HL-60 (cell line): Measurements from ENCODE around the gene MTCL3.

ENCODE experiments used
- DNase-seq, 2 experiments: peaks; one replicate each; pipeline ENCODE4 v3.0.0-alpha.2; 2010 to 2020; ENCODE audit warnings: low read depth in 1 of 2, low spot score in 1 of 2
- H3K27ac ChIP-seq: fragments of 250-450 bp; sonication (Bioruptor Pico); replicated peaks from 2 replicates; pipeline ENCODE4 v1.5.1; 2020; ENCODE audit warnings: mild to moderate bottlenecking, moderate library complexity
- H3K27me3 ChIP-seq: fragments of 250-450 bp; sonication (Bioruptor Pico); 2 replicates; pipeline ENCODE4 v1.5.1; 2021; ENCODE audit warnings: mild to moderate bottlenecking, moderate library complexity; ENCODE audit not compliant: insufficient read depth, poor library complexity, severe bottlenecking
- H3K4me3 ChIP-seq: replicated peaks from 2 replicates; pipeline ENCODE4 v1.5.1; 2011; ENCODE audit warnings: mild to moderate bottlenecking, control low read depth, low read length; ENCODE audit not compliant: insufficient read depth
- GABPA ChIP-seq: IDR thresholded peaks from 2 replicates; pipeline ENCODE4 v1.6.1; 2012; ENCODE audit warnings: low read depth
- POLR2AphosphoS5 ChIP-seq: IDR thresholded peaks from 2 replicates; pipeline ENCODE4 v1.6.1; 2012; ENCODE audit warnings: low read depth
- SPI1 ChIP-seq: IDR thresholded peaks from 2 replicates; pipeline ENCODE4 v1.6.1; 2012; ENCODE audit warnings: low read depth, mild to moderate bottlenecking, borderline replicate concordance
- TF ChIP-seq, protein P1 (sequence below): IDR thresholded peaks from one replicate; pipeline ENCODE4 v1.5.1; 2011; ENCODE audit warnings: low read length, control low read depth, inconsistent platforms; ENCODE audit not compliant: insufficient read depth
- TF ChIP-seq, protein P2 (sequence below): IDR thresholded peaks from 2 replicates; pipeline ENCODE4 v1.6.1; 2012; ENCODE audit warnings: low read depth; ENCODE audit not compliant: insufficient replicate concordance

MTCL3 gene

DNA sequence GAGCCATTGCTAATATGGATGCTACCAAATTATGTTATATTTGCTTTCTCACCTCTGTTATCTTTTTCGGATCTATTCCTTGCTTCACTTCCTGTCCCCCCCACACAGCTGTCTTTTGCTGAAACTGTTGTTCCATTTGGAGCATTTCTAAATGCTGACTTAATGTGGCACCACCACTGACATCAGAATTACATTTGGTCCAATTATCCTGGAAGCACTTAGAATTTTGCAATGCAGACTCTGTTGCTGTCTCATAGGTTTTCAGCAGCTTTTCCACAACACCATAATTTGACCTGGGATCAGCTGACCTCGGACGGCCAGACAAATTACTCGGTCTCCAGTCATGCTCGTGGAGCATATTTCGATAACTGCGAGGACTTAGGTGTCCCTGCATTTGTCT lies 72.8 kb downstream of the MTCL3 start:
- H3K4me3 ChIP-seq, result no peak overlapping the region
- H3K27me3 ChIP-seq, result no peaks in the 10 kb centered on the region
- no peak for DNase-seq
- TF ChIP-seq, protein P1, sequence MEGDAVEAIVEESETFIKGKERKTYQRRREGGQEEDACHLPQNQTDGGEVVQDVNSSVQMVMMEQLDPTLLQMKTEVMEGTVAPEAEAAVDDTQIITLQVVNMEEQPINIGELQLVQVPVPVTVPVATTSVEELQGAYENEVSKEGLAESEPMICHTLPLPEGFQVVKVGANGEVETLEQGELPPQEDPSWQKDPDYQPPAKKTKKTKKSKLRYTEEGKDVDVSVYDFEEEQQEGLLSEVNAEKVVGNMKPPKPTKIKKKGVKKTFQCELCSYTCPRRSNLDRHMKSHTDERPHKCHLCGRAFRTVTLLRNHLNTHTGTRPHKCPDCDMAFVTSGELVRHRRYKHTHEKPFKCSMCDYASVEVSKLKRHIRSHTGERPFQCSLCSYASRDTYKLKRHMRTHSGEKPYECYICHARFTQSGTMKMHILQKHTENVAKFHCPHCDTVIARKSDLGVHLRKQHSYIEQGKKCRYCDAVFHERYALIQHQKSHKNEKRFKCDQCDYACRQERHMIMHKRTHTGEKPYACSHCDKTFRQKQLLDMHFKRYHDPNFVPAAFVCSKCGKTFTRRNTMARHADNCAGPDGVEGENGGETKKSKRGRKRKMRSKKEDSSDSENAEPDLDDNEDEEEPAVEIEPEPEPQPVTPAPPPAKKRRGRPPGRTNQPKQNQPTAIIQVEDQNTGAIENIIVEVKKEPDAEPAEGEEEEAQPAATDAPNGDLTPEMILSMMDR, result no peak
- TF ChIP-seq, protein P2, sequence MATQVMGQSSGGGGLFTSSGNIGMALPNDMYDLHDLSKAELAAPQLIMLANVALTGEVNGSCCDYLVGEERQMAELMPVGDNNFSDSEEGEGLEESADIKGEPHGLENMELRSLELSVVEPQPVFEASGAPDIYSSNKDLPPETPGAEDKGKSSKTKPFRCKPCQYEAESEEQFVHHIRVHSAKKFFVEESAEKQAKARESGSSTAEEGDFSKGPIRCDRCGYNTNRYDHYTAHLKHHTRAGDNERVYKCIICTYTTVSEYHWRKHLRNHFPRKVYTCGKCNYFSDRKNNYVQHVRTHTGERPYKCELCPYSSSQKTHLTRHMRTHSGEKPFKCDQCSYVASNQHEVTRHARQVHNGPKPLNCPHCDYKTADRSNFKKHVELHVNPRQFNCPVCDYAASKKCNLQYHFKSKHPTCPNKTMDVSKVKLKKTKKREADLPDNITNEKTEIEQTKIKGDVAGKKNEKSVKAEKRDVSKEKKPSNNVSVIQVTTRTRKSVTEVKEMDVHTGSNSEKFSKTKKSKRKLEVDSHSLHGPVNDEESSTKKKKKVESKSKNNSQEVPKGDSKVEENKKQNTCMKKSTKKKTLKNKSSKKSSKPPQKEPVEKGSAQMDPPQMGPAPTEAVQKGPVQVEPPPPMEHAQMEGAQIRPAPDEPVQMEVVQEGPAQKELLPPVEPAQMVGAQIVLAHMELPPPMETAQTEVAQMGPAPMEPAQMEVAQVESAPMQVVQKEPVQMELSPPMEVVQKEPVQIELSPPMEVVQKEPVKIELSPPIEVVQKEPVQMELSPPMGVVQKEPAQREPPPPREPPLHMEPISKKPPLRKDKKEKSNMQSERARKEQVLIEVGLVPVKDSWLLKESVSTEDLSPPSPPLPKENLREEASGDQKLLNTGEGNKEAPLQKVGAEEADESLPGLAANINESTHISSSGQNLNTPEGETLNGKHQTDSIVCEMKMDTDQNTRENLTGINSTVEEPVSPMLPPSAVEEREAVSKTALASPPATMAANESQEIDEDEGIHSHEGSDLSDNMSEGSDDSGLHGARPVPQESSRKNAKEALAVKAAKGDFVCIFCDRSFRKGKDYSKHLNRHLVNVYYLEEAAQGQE, result no peak
- TF ChIP-seq POLR2AphosphoS5 (no peak), SPI1 (no peak), GABPA (no peak)
- no peak overlapping the region for H3K27ac ChIP-seq

DNA sequence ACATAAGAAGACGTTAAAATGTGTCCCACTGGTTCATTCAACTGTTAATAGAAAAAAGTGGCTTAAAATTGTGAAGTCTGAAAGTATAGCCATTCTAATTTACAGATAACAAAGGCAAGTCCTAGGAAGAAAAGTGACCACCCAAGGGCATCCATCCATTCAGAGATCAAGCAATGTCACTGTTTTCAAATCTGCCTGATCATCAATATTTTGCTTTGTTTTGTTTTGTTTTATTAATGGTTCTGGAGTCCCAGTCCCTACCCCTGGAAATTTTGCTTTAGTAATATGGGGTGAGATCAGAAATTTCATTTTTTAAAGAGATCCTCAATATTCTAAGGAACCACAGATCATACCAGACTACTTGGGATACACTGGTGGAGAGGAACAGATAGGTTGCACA lies 77.3 kb downstream of the MTCL3 start:
- no peaks in the 10 kb centered on the region for H3K27me3 ChIP-seq

DNA sequence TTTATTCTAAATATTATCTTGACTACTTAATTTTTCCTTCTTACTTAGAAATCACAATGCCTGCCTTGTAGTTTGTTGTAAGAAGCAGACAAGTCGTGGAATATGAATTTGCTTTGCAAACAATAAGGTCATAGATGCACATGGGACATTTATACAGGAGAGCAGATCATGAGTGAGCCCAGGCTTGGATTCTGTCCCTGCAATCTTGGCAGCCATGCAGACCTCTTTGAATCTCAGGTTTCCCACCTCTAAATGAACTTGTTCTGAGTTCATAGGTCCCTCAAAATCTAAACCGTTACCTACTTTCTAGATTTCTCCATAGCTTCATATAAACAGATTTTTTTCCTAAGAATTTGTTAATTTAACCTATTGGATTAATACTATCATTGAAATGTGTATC lies 79.4 kb downstream of the MTCL3 start:
- no peak overlapping the region for H3K27ac ChIP-seq
- H3K27me3 ChIP-seq, result no peaks in the 10 kb centered on the region
- TF ChIP-seq SPI1, result no peak
- TF ChIP-seq, protein P2, result no peak
- no peak for TF ChIP-seq GABPA
- no peak for TF ChIP-seq POLR2AphosphoS5
- TF ChIP-seq, protein P1, result no peak
- no peak overlapping the region for H3K4me3 ChIP-seq
- no peak for DNase-seq

More for the DNA sequence above, 77.3 kb downstream of the MTCL3 start:
- Histone ChIP-seq H3K4me3 (no peak overlapping the region), H3K27ac (no peak overlapping the region)
- TF ChIP-seq, protein P1, result no peak
- TF ChIP-seq, protein P2, result no peak
- no peak for TF ChIP-seq SPI1
- TF ChIP-seq GABPA, result no peak
- no peak for TF ChIP-seq POLR2AphosphoS5
- no peak for DNase-seq
